Keratinocyte (primary cell): Measurements from ENCODE around the gene ST8SIA6.

Source experiments
- CTCF ChIP-seq, 3 experiments: IDR thresholded peaks in 1 of 3; conservative IDR thresholded peaks in 1 of 3; optimal IDR thresholded peaks in 1 of 3; 2 replicates in 2 of 3; 3 replicates in 1 of 3; pipeline versions ENCODE3 to v1.5.1; 2011; ENCODE audit warnings: low read length in 3 of 3, mild to moderate bottlenecking in 3 of 3, moderate library complexity in 2 of 3, control low read depth in 1 of 3, inconsistent platforms in 1 of 3; ENCODE audit not compliant: insufficient read depth in 2 of 3; ENCODE audit errors: extremely low read depth in 1 of 3
- EZH2 ChIP-seq: IDR thresholded peaks from one replicate; pipeline ENCODE4 v1.6.1; 2012; ENCODE audit warnings: inconsistent platforms, mild to moderate bottlenecking, low read length, moderate library complexity

GRCh38 chr10:17416442-17417211, 37.8 kb downstream of the ST8SIA6 start:
- TF ChIP-seq EZH2: no peak
- no peak for TF ChIP-seq CTCF (optimal IDR thresholded peaks at IDR 0.05 in 1 of 3, IDR thresholded peaks at IDR 0.05 in 1 of 3, conservative IDR thresholded peaks at IDR 0.05 in 1 of 3; ENCODE audit: extremely low read depth in 1 of 3, insufficient read depth in 2 of 3, low read length in 3 of 3)
